ENCODE measurements around the gene SLC39A11. TPM values are rescaled to one million over a fixed set of nuclear protein-coding genes. Genes with fewer than 3 reads are reported as not detected.

The SLC39A11 gene
- total and polyA plus RNA-seq, 4 donors = 9.3 to 49.3 (median 24.7) TPM

- no peak overlapping the region for H3K4me3 ChIP-seq
- ATAC-seq (ENCODE audit: insufficient read depth, low FRiP score) = no peak
- H3K9ac ChIP-seq (ENCODE audit: insufficient read depth in 1 of 2, low read length in 2 of 2) = no peak overlapping the region
- peaks cover 0 to 4% (median 0%) of the 10 kb centered on the region in 4 donors for H3K36me3 ChIP-seq (ENCODE audit: control insufficient read depth in 4 of 4, insufficient read depth in 4 of 4, low read length in 4 of 4)
- no peaks in the 10 kb centered on the region for H3K9me3 ChIP-seq (ENCODE audit: control insufficient read depth in 4 of 4, insufficient read depth in 3 of 4, low read length in 3 of 4)
- TF ChIP-seq CTCF (IDR thresholded peaks at IDR 0.05; ENCODE audit: control extremely low read depth, extremely low read depth) = no peak
- H3K27me3 ChIP-seq (ENCODE audit: control insufficient read depth in 3 of 3, insufficient read depth in 3 of 3, low read length in 2 of 3) = no peaks in the 10 kb centered on the region
- no peak for DNase-seq
- 84 to 85% methylated on average over 5 of the region's 5 CpGs for WGBS, 2 donors
- no peak overlapping the region for H3K27ac ChIP-seq (ENCODE audit: low read depth in 1 of 2, low read length in 1 of 2)
- peaks cover 0 to 1% (median 0%) of the 10 kb centered on the region in 5 donors for H3K4me1 ChIP-seq (ENCODE audit: control insufficient read depth in 5 of 5, insufficient read depth in 5 of 5, low read length in 5 of 5)
Observed at GRCh38 chr17:72952220-72952619, 140.3 kb downstream of the SLC39A11 start.

GRCh38 chr17:72950242-72950931 is 142.1 kb downstream of the SLC39A11 start:
- DNase-seq (no peak), ATAC-seq (ENCODE audit: insufficient read depth, low FRiP score) (no peak)
- Histone ChIP-seq H3K36me3 (ENCODE audit: control insufficient read depth in 4 of 4, insufficient read depth in 4 of 4, low read length in 4 of 4) (peaks cover 0 to 5% (median 0%) of the 10 kb centered on the region in 4 donors), H3K4me3 (no peak overlapping the region), H3K4me1 (ENCODE audit: control insufficient read depth in 5 of 5, insufficient read depth in 5 of 5, low read length in 5 of 5) (peaks cover 0 to 1% (median 0%) of the 10 kb centered on the region in 5 donors), H3K27ac (ENCODE audit: low read depth in 1 of 2, low read length in 1 of 2) (no peak overlapping the region), H3K9ac (ENCODE audit: insufficient read depth in 1 of 2, low read length in 2 of 2) (no peak overlapping the region), H3K27me3 (ENCODE audit: control insufficient read depth in 3 of 3, insufficient read depth in 3 of 3, low read length in 2 of 3) (no peaks in the 10 kb centered on the region), H3K9me3 (ENCODE audit: control insufficient read depth in 4 of 4, insufficient read depth in 3 of 4, low read length in 3 of 4) (no peaks in the 10 kb centered on the region)
- no peak for TF ChIP-seq CTCF (IDR thresholded peaks at IDR 0.05; ENCODE audit: control extremely low read depth, extremely low read depth)
- WGBS, 2 donors = 87 to 91% methylated on average over 8 of the region's 8 CpGs

- H3K27me3 ChIP-seq (ENCODE audit: control insufficient read depth in 3 of 3, insufficient read depth in 3 of 3, low read length in 2 of 3) = no peaks in the 10 kb centered on the region
- H3K27ac ChIP-seq (ENCODE audit: low read depth in 1 of 2, low read length in 1 of 2) = no peak overlapping the region
- peaks cover 0 to 5% (median 0%) of the 10 kb centered on the region in 4 donors for H3K36me3 ChIP-seq (ENCODE audit: control insufficient read depth in 4 of 4, insufficient read depth in 4 of 4, low read length in 4 of 4)
- no peak for TF ChIP-seq CTCF (IDR thresholded peaks at IDR 0.05; ENCODE audit: control extremely low read depth, extremely low read depth)
- DNase-seq (no peak), ATAC-seq (ENCODE audit: insufficient read depth, low FRiP score) (no peak)
- no peaks in the 10 kb centered on the region for H3K4me1 ChIP-seq (ENCODE audit: control insufficient read depth in 5 of 5, insufficient read depth in 5 of 5, low read length in 5 of 5)
- no peak overlapping the region for H3K9ac ChIP-seq (ENCODE audit: insufficient read depth in 1 of 2, low read length in 2 of 2)
- 95 to 96% methylated on average over 23 of the region's 23 CpGs for WGBS, 2 donors
- H3K4me3 ChIP-seq = no peak overlapping the region
- H3K9me3 ChIP-seq (ENCODE audit: control insufficient read depth in 4 of 4, insufficient read depth in 3 of 4, low read length in 3 of 4) = no peaks in the 10 kb centered on the region
Observed at GRCh38 chr17:72948115-72948514, 144.4 kb downstream of the SLC39A11 start.

Data from lung (tissue), 12 donors.